Astrocyte (in vitro differentiated cells and primary cell): ENCODE measurements around the gene F5.

Experiments
- CTCF ChIP-seq: IDR thresholded peaks from 2 replicates; pipeline ENCODE4 v1.5.1; 2011; ENCODE audit warnings: low read depth, mild to moderate bottlenecking, inconsistent platforms, low read length, moderate library complexity; ENCODE audit not compliant: insufficient read depth
- EZH2 ChIP-seq: IDR thresholded peaks from 2 replicates; pipeline ENCODE4 v1.6.1; 2012; ENCODE audit warnings: mild to moderate bottlenecking, low read length, inconsistent platforms; ENCODE audit not compliant: insufficient read depth

DNA sequence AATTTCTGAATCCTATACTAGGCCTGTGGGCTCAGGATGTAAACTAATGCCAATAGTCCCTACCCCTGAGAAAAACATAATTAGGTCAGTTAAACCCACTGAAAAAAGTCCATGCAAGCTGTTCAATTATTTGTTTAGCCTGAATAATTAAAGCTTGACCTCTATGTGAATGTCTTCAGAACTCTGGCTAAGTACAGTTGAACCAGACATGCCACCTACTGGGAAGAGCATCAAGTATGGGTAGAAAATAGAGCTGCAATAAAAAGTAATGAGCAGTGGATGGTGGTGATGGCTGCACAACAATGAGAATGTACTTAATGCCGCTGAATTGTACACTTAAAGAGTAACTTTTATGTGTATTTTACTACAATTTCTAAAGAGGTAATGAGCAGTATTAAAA, 76.9 kb downstream of the F5 start:
- TF ChIP-seq CTCF: no peak
- TF ChIP-seq EZH2: no peak
